K562 (cell line): ENCODE data around the gene CIAO1. TPM values are rescaled to one million over a fixed set of nuclear protein-coding genes. Genes with fewer than 3 reads are reported as not detected.

Source experiments
- CCNT2 ChIP-seq: IDR thresholded peaks from 2 replicates; pipeline ENCODE4 v1.6.1; 2011; ENCODE audit warnings: borderline replicate concordance, low read depth, mild to moderate bottlenecking, moderate library complexity, mixed read lengths, low read length; ENCODE audit not compliant: insufficient read length; ENCODE audit errors: extremely low read depth
- EP400 ChIP-seq: fragments of 450-650 bp; IDR thresholded peaks from 2 replicates; pipeline ENCODE4 v1.6.1; 2017; ENCODE audit warnings: antibody characterized with exemption, mild to moderate bottlenecking, moderate library complexity
- ETV6 ChIP-seq, 3 experiments: fragments of 150-350 bp in 1 of 3; sonication (generic) in 1 of 3; formaldehyde crosslinking in 1 of 3; IDR thresholded peaks; 2 replicates each; pipeline versions ENCODE4 v1.6.1 to v1.8.0; 2014 to 2022; ENCODE audit warnings: borderline replicate concordance in 2 of 3, low read depth in 2 of 3, antibody characterized with exemption in 1 of 3, low read length in 1 of 3, mild to moderate bottlenecking in 1 of 3, missing genetic modification reagents in 1 of 3
- POLR2H ChIP-seq: IDR thresholded peaks from 2 replicates; pipeline ENCODE4 v1.6.1; 2016; ENCODE audit warnings: missing genetic modification characterization, low read depth, mild to moderate bottlenecking, control low read depth, missing compliant biosample characterization, moderate library complexity
- PPARD ChIP-seq: fragments of 250-450 bp; sonication (Bioruptor Pico); IDR thresholded peaks from 2 replicates; pipeline ENCODE4 v1.8.0; 2022; ENCODE audit warnings: inconsistent platforms, mild to moderate bottlenecking, moderate library complexity
- ZBTB1 ChIP-seq: sonication (generic); formaldehyde crosslinking; IDR thresholded peaks from 2 replicates; pipeline ENCODE4 v1.8.1; 2023; ENCODE audit warnings: missing genetic modification reagents, low read depth, mild to moderate bottlenecking, borderline replicate concordance
- ZEB2 ChIP-seq: fragments of 450-650 bp; IDR thresholded peaks from 2 replicates; pipeline ENCODE4 v1.6.1; 2016
- ZNF140 ChIP-seq: fragments of 250-450 bp; sonication (Bioruptor Pico); IDR thresholded peaks from 2 replicates; pipeline ENCODE4 v1.8.0; 2021; ENCODE audit warnings: moderate library complexity, mild to moderate bottlenecking, inconsistent platforms
- ZNF3 ChIP-seq: fragments of 250-450 bp; sonication (Bioruptor Pico); IDR thresholded peaks from 2 replicates; pipeline ENCODE4 v1.5.0; 2021; ENCODE audit warnings: mild to moderate bottlenecking, moderate library complexity
- ZNF408 ChIP-seq: fragments of 250-450 bp; sonication (Bioruptor Pico); IDR thresholded peaks from 2 replicates; pipeline ENCODE4 v1.4.0; 2020; ENCODE audit warnings: low read depth, mild to moderate bottlenecking, moderate library complexity
- ZNF431 ChIP-seq: sonication (generic); formaldehyde crosslinking; IDR thresholded peaks from 2 replicates; pipeline ENCODE4 v1.8.0; 2022; ENCODE audit warnings: mild to moderate bottlenecking, missing genetic modification reagents
- ZNF583 ChIP-seq: fragments of 250-450 bp; sonication (Bioruptor Pico); IDR thresholded peaks from 2 replicates; pipeline ENCODE4 v1.4.0; 2020
- ZNF696 ChIP-seq: fragments of 250-450 bp; sonication (Bioruptor Pico); conservative IDR thresholded peaks from 2 replicates; pipeline ENCODE4 v1.4.0; 2020; ENCODE audit warnings: mild to moderate bottlenecking, moderate library complexity
- polyA plus RNA-seq, 8 experiments: library from polyadenylated mRNA; depleted of rRNA in 4 of 8; stranded (reverse) in 5 of 8; unstranded in 3 of 8; fragments of >200 nt; fragmentation: Nextera tagmentation in 2 of 8; fragmentation: Illumina TruSeq in 1 of 8; extraction: Ambion mirVana in 2 of 8; extraction: Trizol in 1 of 8; gene quantifications; 2 replicates each; pipeline versions ENCODE4 v1.2.1 to v1.2.3, GENCODE V29; 2011 to 2014; ENCODE audit warnings: inconsistent platforms in 1 of 8, missing spikeins in 1 of 8
- total RNA-seq, 7 experiments: library from RNA; depleted of rRNA in 6 of 7; stranded (reverse); fragments of >200 nt in 6 of 7; fragmentation: Illumina TruSeq in 2 of 7; extraction: Trizol in 2 of 7; gene quantifications; 2 replicates each; pipeline versions ENCODE4 v1.2.1 to v1.2.3, GENCODE V29; 2011 to 2021; ENCODE audit warnings: low replicate concordance in 1 of 7
- TF ChIP-seq, protein P1 (sequence below): IDR thresholded peaks from 3 replicates; pipeline ENCODE4 v1.6.1; 2011; ENCODE audit warnings: borderline replicate concordance, mild to moderate bottlenecking, moderate library complexity; ENCODE audit not compliant: insufficient read length; ENCODE audit errors: extremely low read depth
- TF ChIP-seq, protein P2 (sequence below): sonication (generic); formaldehyde crosslinking; IDR thresholded peaks from 2 replicates; pipeline ENCODE4 v1.8.0; 2022; ENCODE audit warnings: mild to moderate bottlenecking, missing genetic modification reagents
- TF ChIP-seq, protein P3 (sequence below): fragments of 450-650 bp; IDR thresholded peaks from 2 replicates; pipeline ENCODE4 v1.6.1; 2018; ENCODE audit warnings: mild to moderate bottlenecking, low read depth; ENCODE audit not compliant: partially characterized antibody
- TF ChIP-seq, protein P4 (sequence below): sonication (generic); formaldehyde crosslinking; IDR thresholded peaks from 2 replicates; pipeline ENCODE4 v1.8.1; 2023; ENCODE audit warnings: mild to moderate bottlenecking, missing genetic modification reagents, moderate library complexity

Gene CIAO1
- total and polyA plus RNA-seq, 9 of the 15 experiments (the other 6 are each of a cell fraction or from before 2014, with no cell fraction given), result 11.4 to 156 (median 92.8) TPM

DNA sequence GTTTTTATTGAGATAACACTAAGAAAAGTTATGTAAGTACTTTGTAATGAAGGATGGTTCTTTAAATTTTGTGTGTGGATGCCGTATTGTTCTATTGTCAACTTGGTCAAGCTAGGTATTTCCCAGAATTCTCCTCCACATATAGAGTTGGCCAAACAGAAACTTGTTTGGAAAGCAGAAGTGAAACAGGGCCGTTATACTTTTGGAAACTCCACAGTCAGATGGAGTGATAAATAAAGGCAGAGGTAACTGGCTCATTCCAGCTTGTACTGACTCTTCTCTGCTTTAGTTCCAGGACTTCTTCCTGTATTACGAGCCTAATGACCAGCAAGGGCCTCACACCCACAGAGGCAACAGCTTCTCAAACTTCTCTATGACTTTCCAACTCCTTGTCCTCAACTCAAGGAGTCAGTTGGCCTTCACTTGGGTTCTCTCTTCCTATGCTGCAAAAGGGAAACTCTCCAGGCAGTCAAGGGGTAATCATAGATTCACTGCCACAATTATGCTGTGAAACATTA, 41.0 kb upstream of the CIAO1 start (continued):
- TF ChIP-seq, protein P1, sequence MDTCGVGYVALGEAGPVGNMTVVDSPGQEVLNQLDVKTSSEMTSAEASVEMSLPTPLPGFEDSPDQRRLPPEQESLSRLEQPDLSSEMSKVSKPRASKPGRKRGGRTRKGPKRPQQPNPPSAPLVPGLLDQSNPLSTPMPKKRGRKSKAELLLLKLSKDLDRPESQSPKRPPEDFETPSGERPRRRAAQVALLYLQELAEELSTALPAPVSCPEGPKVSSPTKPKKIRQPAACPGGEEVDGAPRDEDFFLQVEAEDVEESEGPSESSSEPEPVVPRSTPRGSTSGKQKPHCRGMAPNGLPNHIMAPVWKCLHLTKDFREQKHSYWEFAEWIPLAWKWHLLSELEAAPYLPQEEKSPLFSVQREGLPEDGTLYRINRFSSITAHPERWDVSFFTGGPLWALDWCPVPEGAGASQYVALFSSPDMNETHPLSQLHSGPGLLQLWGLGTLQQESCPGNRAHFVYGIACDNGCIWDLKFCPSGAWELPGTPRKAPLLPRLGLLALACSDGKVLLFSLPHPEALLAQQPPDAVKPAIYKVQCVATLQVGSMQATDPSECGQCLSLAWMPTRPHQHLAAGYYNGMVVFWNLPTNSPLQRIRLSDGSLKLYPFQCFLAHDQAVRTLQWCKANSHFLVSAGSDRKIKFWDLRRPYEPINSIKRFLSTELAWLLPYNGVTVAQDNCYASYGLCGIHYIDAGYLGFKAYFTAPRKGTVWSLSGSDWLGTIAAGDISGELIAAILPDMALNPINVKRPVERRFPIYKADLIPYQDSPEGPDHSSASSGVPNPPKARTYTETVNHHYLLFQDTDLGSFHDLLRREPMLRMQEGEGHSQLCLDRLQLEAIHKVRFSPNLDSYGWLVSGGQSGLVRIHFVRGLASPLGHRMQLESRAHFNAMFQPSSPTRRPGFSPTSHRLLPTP, result no peak
- TF ChIP-seq, protein P2, sequence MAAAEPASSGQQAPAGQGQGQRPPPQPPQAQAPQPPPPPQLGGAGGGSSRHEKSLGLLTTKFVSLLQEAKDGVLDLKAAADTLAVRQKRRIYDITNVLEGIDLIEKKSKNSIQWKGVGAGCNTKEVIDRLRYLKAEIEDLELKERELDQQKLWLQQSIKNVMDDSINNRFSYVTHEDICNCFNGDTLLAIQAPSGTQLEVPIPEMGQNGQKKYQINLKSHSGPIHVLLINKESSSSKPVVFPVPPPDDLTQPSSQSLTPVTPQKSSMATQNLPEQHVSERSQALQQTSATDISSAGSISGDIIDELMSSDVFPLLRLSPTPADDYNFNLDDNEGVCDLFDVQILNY (CRISPR knock-in tag), result no peak
- TF ChIP-seq POLR2H (tag) (peak; percentile 75), ZNF408 (CRISPR knock-in tag) (no peak), ZNF696 (no peak), ZNF140 (CRISPR knock-in tag) (no peak), ZNF3 (CRISPR knock-in tag) (no peak), ZNF583 (peak; percentile 80), PPARD (no peak), ZBTB1 (CRISPR knock-in tag) (no peak), EP400 (peak; percentile 73), ZEB2 (no peak), ETV6 (IDR thresholded peaks at IDR 0.05; ENCODE audit: borderline replicate concordance in 1 of 2, low read depth in 2 of 2, low read length in 1 of 2) (no peak), ETV6 (CRISPR knock-in tag; IDR thresholded peaks at IDR 0.05; ENCODE audit: borderline replicate concordance) (no peak), ZNF431 (CRISPR knock-in tag) (no peak), CCNT2 (no peak)
- TF ChIP-seq, protein P3, sequence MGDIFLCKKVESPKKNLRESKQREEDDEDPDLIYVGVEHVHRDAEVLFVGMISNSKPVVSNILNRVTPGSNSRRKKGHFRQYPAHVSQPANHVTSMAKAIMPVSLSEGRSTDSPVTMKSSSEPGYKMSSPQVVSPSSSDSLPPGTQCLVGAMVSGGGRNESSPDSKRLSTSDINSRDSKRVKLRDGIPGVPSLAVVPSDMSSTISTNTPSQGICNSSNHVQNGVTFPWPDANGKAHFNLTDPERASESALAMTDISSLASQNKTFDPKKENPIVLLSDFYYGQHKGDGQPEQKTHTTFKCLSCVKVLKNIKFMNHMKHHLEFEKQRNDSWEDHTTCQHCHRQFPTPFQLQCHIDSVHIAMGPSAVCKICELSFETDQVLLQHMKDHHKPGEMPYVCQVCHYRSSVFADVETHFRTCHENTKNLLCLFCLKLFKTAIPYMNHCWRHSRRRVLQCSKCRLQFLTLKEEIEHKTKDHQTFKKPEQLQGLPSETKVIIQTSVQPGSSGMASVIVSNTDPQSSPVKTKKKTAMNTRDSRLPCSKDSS, result no peak
- TF ChIP-seq, protein P4, sequence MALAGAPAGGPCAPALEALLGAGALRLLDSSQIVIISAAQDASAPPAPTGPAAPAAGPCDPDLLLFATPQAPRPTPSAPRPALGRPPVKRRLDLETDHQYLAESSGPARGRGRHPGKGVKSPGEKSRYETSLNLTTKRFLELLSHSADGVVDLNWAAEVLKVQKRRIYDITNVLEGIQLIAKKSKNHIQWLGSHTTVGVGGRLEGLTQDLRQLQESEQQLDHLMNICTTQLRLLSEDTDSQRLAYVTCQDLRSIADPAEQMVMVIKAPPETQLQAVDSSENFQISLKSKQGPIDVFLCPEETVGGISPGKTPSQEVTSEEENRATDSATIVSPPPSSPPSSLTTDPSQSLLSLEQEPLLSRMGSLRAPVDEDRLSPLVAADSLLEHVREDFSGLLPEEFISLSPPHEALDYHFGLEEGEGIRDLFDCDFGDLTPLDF (CRISPR knock-in tag), result no peak
